OCI-LY3 (cell line): ENCODE results near the gene MPL.

Experiments
- H2AFZ ChIP-seq: fragments of 200-600, 300-600 bp; shearing (Covaris generic); 2 replicates; pipeline ENCODE4 v1.6.0; 2014; ENCODE audit warnings: antibody characterized with exemption, low read depth, low read length
- H3K27ac ChIP-seq: fragments of 200-600, 300-600 bp; sonication (generic); 2 replicates; pipeline ENCODE4 v1.5.1; 2014; ENCODE audit warnings: mild to moderate bottlenecking, low read length, moderate library complexity, mixed read lengths
- H3K27me3 ChIP-seq: fragments of 200-600, 300-600 bp; sonication (generic); 2 replicates; pipeline ENCODE4 v1.6.1; 2014; ENCODE audit warnings: low read depth, low read length, mixed read lengths
- H3K36me3 ChIP-seq: fragments of 200-600, 300-600 bp; sonication (generic); replicated peaks from 2 replicates; pipeline ENCODE3; 2014; ENCODE audit warnings: low read depth, low read length, mixed read lengths
- H3K4me1 ChIP-seq: fragments of 300-600, 200-600 bp; sonication (generic); 2 replicates; pipeline ENCODE4 v1.6.1; 2014; ENCODE audit warnings: low read length, mixed read lengths
- H3K4me2 ChIP-seq: fragments of 200-600, 300-600 bp; sonication (generic); 2 replicates; pipeline ENCODE4 v1.6.1; 2014; ENCODE audit warnings: low read length, mixed read lengths
- H3K4me3 ChIP-seq: fragments of 300-600, 200-600 bp; sonication (generic); 2 replicates; pipeline ENCODE4 v1.5.1; 2014; ENCODE audit warnings: antibody characterized with exemption, mild to moderate bottlenecking, low read length, moderate library complexity
- H3K79me2 ChIP-seq: fragments of 300-600, 200-600 bp; shearing (Covaris generic); 2 replicates; pipeline ENCODE4 v1.6.1; 2014; ENCODE audit warnings: mild to moderate bottlenecking, low read length, mixed read lengths
- H3K9ac ChIP-seq: fragments of 300-600, 200-600 bp; shearing (Covaris generic); 2 replicates; pipeline ENCODE4 v1.6.0; 2014; ENCODE audit warnings: mild to moderate bottlenecking, low read length, moderate library complexity
- H3K9me3 ChIP-seq: fragments of 200-600, 300-600 bp; shearing (Covaris generic); 2 replicates; pipeline ENCODE4 v1.6.1; 2014; ENCODE audit warnings: low read length, mixed read lengths; ENCODE audit not compliant: insufficient read depth
- H4K20me1 ChIP-seq: fragments of 200-600, 300-600 bp; sonication (generic); 2 replicates; pipeline ENCODE4 v1.6.1; 2016; ENCODE audit warnings: low read length, mixed read lengths; ENCODE audit not compliant: insufficient read depth
- CTCF ChIP-seq: fragments of 200-600, 300-600 bp; sonication (generic); IDR thresholded peaks from 2 replicates; pipeline ENCODE4 v1.5.1; 2014; ENCODE audit warnings: antibody characterized with exemption, low read length, low read depth
- EZH2phosphoT487 ChIP-seq: fragments of 200-600 bp; shearing (Covaris generic); IDR thresholded peaks from 2 replicates; pipeline ENCODE4 v1.6.1; 2018; ENCODE audit warnings: antibody characterized with exemption, mixed run types, low read depth

MPL gene

DNA sequence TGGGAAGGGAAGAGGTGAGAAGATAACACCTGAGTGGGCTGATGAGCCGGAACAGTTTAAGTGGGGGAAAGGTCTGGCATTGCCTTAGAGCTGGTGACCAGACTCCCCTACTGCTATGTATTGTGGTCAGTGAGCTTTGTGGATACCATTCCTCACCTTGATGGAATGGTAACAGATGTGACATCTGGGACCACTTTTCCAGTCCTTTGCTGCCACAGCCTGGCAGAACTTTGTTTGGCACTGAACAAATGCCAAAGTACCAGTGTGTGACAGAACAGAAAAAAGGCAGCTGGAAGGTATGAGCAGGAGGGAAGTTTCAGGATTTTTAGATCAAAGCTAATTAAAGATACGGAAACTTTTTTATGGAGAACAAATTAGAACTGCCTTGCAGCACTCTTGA lies 45.8 kb downstream of the MPL start:
- Histone ChIP-seq H3K4me2 (no peak overlapping the region), H3K27me3 (no peaks in the 10 kb centered on the region), H3K36me3 (peaks cover 20% of the 10 kb centered on the region), H3K4me1 (peaks cover under 1% of the 10 kb centered on the region; the same call in 1 of the 2 replicates), H3K9ac (no peak overlapping the region), H3K9me3 (no peaks in the 10 kb centered on the region), H4K20me1 (no peaks in the 10 kb centered on the region), H3K27ac (no peak overlapping the region), H2AFZ (no peak overlapping the region), H3K4me3 (no peak overlapping the region), H3K79me2 (peaks cover 5% of the 10 kb centered on the region)
- TF ChIP-seq CTCF (no peak), EZH2phosphoT487 (no peak)

DNA sequence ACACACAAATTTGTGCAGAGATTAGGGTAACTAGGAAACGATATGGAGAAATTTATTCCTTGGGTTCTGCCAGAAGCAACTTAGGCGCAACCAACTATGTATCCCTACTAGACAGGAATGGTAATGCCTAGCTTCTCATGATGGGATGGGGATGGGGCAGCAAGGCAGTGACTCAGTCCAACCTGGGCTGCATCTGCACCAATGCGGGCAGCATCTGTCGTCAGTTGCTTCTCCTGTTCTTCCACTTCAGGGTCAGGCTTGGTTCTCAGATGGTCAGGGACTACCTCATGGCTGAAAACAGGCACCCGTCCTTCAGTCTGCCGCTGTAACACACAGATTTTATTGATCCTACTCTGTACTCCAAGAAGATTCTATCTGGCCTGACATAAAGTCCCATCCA lies 49.1 kb downstream of the MPL start:
- H3K27ac ChIP-seq, result no peak overlapping the region
- H3K4me1 ChIP-seq, result peaks cover 11% of the 10 kb centered on the region
- no peak overlapping the region for H3K4me3 ChIP-seq
- no peaks in the 10 kb centered on the region for H3K9me3 ChIP-seq
- H3K4me2 ChIP-seq, result no peak overlapping the region
- no peak overlapping the region for H3K9ac ChIP-seq
- peaks cover 20% of the 10 kb centered on the region for H3K36me3 ChIP-seq
- no peak overlapping the region for H2AFZ ChIP-seq
- no peaks in the 10 kb centered on the region for H3K27me3 ChIP-seq
- H4K20me1 ChIP-seq, result no peaks in the 10 kb centered on the region
- peaks cover 34% of the 10 kb centered on the region for H3K79me2 ChIP-seq
- no peak for TF ChIP-seq CTCF
- TF ChIP-seq EZH2phosphoT487, result no peak

DNA sequence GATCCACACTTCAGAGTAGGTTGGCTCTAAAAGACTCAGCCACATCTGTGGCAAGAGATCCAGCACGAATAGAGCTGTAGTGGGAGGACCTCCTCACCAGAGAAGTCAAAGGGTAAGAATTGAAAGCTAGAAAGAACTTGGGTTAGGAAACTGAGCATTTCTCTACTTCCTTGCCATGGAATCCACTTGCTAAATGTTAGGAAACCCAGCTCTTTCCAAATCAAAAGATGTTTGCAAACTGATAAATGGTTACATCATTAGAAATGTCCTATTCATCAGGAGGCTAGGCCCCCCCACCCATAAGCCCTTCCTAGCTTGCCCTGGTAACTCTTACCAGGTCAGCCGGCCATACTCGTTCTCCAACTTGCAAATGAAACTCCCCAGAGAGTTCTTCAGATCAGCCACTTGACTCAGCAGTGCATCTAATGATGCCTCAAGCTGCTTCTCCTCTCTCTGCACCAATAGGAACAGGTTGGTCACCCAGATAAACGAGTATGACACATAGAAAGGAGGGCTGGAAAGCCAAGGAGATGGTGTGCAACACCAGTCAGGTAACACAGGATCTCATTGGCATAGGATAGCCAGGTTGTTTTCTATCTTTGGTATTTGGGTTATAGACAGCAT lies 50.5 kb downstream of the MPL start:
- TF ChIP-seq EZH2phosphoT487 (no peak), CTCF (no peak)
- Histone ChIP-seq H3K27me3 (no peaks in the 10 kb centered on the region), H3K4me2 (peak overlapping the region; percentile 97), H3K4me3 (no peak overlapping the region), H3K36me3 (peaks cover 20% of the 10 kb centered on the region), H3K27ac (no peak overlapping the region), H3K9me3 (no peaks in the 10 kb centered on the region), H3K79me2 (peaks cover 34% of the 10 kb centered on the region), H2AFZ (no peak overlapping the region), H4K20me1 (no peaks in the 10 kb centered on the region), H3K9ac (no peak overlapping the region), H3K4me1 (peaks cover 11% of the 10 kb centered on the region)

DNA sequence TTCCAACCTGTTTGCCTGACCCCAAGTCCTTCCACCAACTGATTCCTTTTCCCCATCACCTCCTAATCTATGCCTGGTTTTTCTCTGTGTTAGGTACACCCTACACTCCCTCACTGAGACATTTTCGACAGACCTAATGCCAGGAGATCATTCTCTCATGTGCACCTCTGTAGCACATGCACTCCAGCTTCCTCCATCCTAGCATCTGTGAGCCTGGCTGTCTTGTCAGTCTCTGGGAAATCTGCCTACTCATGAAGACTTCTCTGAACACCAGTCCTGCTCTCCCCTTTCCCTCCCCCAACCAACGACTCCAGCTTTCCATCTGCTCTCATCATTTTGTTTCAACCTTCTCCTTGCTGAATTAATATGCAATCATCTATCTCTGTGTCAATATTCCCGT lies 51.0 kb downstream of the MPL start:
- no peaks in the 10 kb centered on the region for H3K9me3 ChIP-seq
- H3K4me1 ChIP-seq, result peaks cover 11% of the 10 kb centered on the region
- H2AFZ ChIP-seq, result no peak overlapping the region
- peaks cover 34% of the 10 kb centered on the region for H3K79me2 ChIP-seq
- H3K4me2 ChIP-seq, result peak overlapping the region; percentile 97
- H4K20me1 ChIP-seq, result no peaks in the 10 kb centered on the region
- no peak for TF ChIP-seq EZH2phosphoT487
- no peak for TF ChIP-seq CTCF
- no peaks in the 10 kb centered on the region for H3K27me3 ChIP-seq
- H3K4me3 ChIP-seq, result peak overlapping the region; percentile 100
- no peak overlapping the region for H3K27ac ChIP-seq
- peaks cover 20% of the 10 kb centered on the region for H3K36me3 ChIP-seq
- peak overlapping the region; percentile 89 for H3K9ac ChIP-seq
